ENCODE data around the gene LDB1. TPM values are rescaled to one million over a fixed set of nuclear protein-coding genes. Genes with fewer than 3 reads are reported as not detected.

LDB1 gene
- total RNA-seq, 1 donor from 2014 or later, result 29.5 TPM

GRCh38 chr10:102147561-102147960 lies 27.4 kb upstream of the LDB1 start:
- DNase-seq (ENCODE audit: low read depth), result no peak
- no peak for TF ChIP-seq CTCF (conservative IDR thresholded peaks at IDR 0.05; ENCODE audit: low read depth, low read length)
- no peak overlapping the region for H3K4me3 ChIP-seq (ENCODE audit: low read depth, low read length)

GRCh38 chr10:102146971-102147428 lies 26.8 kb upstream of the LDB1 start:
- H3K4me3 ChIP-seq (ENCODE audit: low read depth, low read length), result no peak overlapping the region
- DNase-seq (ENCODE audit: low read depth), result no peak
- TF ChIP-seq CTCF (conservative IDR thresholded peaks at IDR 0.05; ENCODE audit: low read depth, low read length), result no peak

- no peak overlapping the region for H3K4me3 ChIP-seq (ENCODE audit: low read depth, low read length)
- no peak for DNase-seq (ENCODE audit: low read depth)
- TF ChIP-seq CTCF (conservative IDR thresholded peaks at IDR 0.05; ENCODE audit: low read depth, low read length), result no peak
These were observed 21.5 kb upstream of the LDB1 start for GRCh38 chr10:102141583-102142107.

GRCh38 chr10:102140913-102141540 lies 20.9 kb upstream of the LDB1 start:
- H3K4me3 ChIP-seq (ENCODE audit: low read depth, low read length), result no peak overlapping the region
- TF ChIP-seq CTCF (conservative IDR thresholded peaks at IDR 0.05; ENCODE audit: low read depth, low read length), result no peak
- DNase-seq (ENCODE audit: low read depth), result no peak

- no peak overlapping the region for H3K4me3 ChIP-seq (ENCODE audit: low read depth, low read length)
- TF ChIP-seq CTCF (conservative IDR thresholded peaks at IDR 0.05; ENCODE audit: low read depth, low read length), result no peak
- no peak for DNase-seq (ENCODE audit: low read depth)
These were observed 20.1 kb upstream of the LDB1 start for GRCh38 chr10:102140218-102140617.

GRCh38 chr10:102139281-102140110 lies 19.3 kb upstream of the LDB1 start:
- H3K4me3 ChIP-seq (ENCODE audit: low read depth, low read length), result no peak overlapping the region
- DNase-seq (ENCODE audit: low read depth), result no peak
- no peak for TF ChIP-seq CTCF (conservative IDR thresholded peaks at IDR 0.05; ENCODE audit: low read depth, low read length)

All from epithelial cell of proximal tubule (primary cell).